Measurements from ENCODE around the gene KATNB1.

The KATNB1 gene

GRCh38 chr16:57762365-57763040 is 26.9 kb downstream of the KATNB1 start:
- TF ChIP-seq SIN3A (IDR thresholded peaks at IDR 0.05; ENCODE audit: borderline replicate concordance, insufficient read depth, low read length) (no peak), REST (IDR thresholded peaks at IDR 0.05; ENCODE audit: insufficient read depth in 1 of 2, low read depth in 2 of 2, low read length in 2 of 2) (no peak), FOXP2 (optimal IDR thresholded peaks at IDR 0.05; ENCODE audit: borderline replicate concordance, extremely low read depth, extremely low read length, insufficient read depth) (no peak), TAF1 (IDR thresholded peaks at IDR 0.05; ENCODE audit: borderline replicate concordance, insufficient read depth, low read length) (no peak), POLR2AphosphoS5 (IDR thresholded peaks at IDR 0.05; ENCODE audit: low read depth, low read length) (no peak)

DNA sequence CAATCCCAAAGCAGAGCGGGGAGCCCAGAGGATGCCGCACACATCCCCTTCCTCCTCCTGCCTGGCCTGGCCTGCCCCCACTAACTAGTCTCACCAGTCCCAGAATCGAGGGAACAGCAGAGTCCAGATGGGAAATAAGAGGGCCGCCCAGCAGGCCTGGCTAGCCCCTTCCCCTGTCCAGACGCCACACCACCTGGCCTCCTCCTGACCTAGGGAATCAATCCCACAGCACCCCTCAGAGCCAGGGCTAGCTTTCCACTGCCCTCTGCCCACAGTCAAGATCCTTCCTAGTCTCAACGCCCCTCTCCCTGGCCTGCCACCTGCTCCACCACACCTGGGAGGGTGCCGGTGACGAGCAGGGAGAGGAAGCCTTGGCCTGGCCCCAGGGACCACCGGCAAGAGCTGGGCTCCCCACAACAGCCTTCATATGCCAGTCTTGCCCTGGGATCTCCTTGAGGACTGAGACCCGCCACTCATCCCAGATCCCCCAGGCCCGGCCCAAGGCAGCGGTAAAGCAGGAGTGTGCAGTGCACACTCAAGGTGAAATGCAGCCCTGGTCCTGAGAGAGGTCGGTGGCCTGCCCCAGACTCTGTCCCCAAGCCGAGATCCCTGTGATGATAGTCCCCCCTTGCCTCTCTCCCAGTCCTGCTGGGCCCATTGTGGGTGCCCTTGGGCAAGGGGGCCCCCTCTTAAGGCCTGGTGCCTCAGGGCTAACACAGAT is 27.9 kb downstream of the KATNB1 start:
- TF ChIP-seq FOXP2 (optimal IDR thresholded peaks at IDR 0.05; ENCODE audit: borderline replicate concordance, extremely low read depth, extremely low read length, insufficient read depth) (no peak), REST (IDR thresholded peaks at IDR 0.05; ENCODE audit: insufficient read depth in 1 of 2, low read depth in 2 of 2, low read length in 2 of 2) (no peak), TAF1 (IDR thresholded peaks at IDR 0.05; ENCODE audit: borderline replicate concordance, insufficient read depth, low read length) (no peak), SIN3A (IDR thresholded peaks at IDR 0.05; ENCODE audit: borderline replicate concordance, insufficient read depth, low read length) (no peak)

GRCh38 chr16:57764006-57764340 is 28.4 kb downstream of the KATNB1 start:
- TF ChIP-seq FOXP2 (optimal IDR thresholded peaks at IDR 0.05; ENCODE audit: borderline replicate concordance, extremely low read depth, extremely low read length, insufficient read depth) (no peak), POLR2AphosphoS5 (IDR thresholded peaks at IDR 0.05; ENCODE audit: low read depth, low read length) (no peak), TAF1 (IDR thresholded peaks at IDR 0.05; ENCODE audit: borderline replicate concordance, insufficient read depth, low read length) (no peak), REST (IDR thresholded peaks at IDR 0.05; ENCODE audit: insufficient read depth in 1 of 2, low read depth in 2 of 2, low read length in 2 of 2) (no peak), SIN3A (IDR thresholded peaks at IDR 0.05; ENCODE audit: borderline replicate concordance, insufficient read depth, low read length) (no peak)

GRCh38 chr16:57764341-57765159 is 29.0 kb downstream of the KATNB1 start:
- TF ChIP-seq REST (IDR thresholded peaks at IDR 0.05; ENCODE audit: insufficient read depth in 1 of 2, low read depth in 2 of 2, low read length in 2 of 2) (no peak), POLR2AphosphoS5 (IDR thresholded peaks at IDR 0.05; ENCODE audit: low read depth, low read length) (no peak), TAF1 (IDR thresholded peaks at IDR 0.05; ENCODE audit: borderline replicate concordance, insufficient read depth, low read length) (no peak), FOXP2 (optimal IDR thresholded peaks at IDR 0.05; ENCODE audit: borderline replicate concordance, extremely low read depth, extremely low read length, insufficient read depth) (no peak), SIN3A (IDR thresholded peaks at IDR 0.05; ENCODE audit: borderline replicate concordance, insufficient read depth, low read length) (no peak)

Measured in PFSK-1 (cell line).